ENCODE results near the gene PAX7. TPM values are rescaled to one million over a fixed set of nuclear protein-coding genes. Genes with fewer than 3 reads are reported as not detected.

The PAX7 gene
- total and polyA plus RNA-seq, 2 donors (not counting 1 experiment from before 2014, with no cell fraction given), result not detected

DNA sequence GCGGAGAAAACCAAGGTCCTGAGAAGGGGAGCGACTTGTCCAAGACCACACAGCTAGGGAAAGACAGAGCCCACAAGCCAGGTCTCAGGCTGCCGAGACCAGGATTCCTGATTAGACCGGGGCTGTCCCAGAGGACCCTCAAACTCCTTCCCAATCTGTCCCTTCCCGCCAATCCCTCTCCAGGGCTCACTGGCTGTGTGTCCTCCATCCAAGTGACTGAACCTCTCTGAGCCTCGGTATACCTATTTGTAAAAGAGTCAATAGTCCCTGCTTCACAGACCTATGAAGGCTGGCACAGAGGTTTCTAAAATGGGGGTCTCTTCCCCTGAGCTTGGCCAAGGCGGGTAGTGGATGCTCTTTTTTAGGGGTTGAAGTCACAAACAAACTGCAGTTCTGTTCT, 56.6 kb downstream of the PAX7 start:
- TF ChIP-seq EZH2 (IDR thresholded peaks at IDR 0.05; ENCODE audit: borderline replicate concordance, insufficient read depth, low read depth, low read length, poor library complexity, severe bottlenecking), result no peak
- TF ChIP-seq CTCF (IDR thresholded peaks at IDR 0.05), result no peak
- Mint-ChIP-seq H3K9me3 (ENCODE audit: insufficient read depth) (no peaks in the 10 kb centered on the region), H3K4me3 (no peak overlapping the region), H3K27ac (no peak overlapping the region), H3K4me1 (no peaks in the 10 kb centered on the region), H3K27me3 (peaks cover 12% of the 10 kb centered on the region)
- DNase-seq (no peak), ATAC-seq (ENCODE audit: low read depth) (no peak)
- Histone ChIP-seq H3K9ac (ENCODE audit: low read length) (no peak overlapping the region), H3K36me3 (replicated peaks in 1 of 2; ENCODE audit: control extremely low read depth in 1 of 2, control insufficient read depth in 1 of 2, extremely low read depth in 1 of 2, insufficient read depth in 2 of 2, low read length in 1 of 2) (no peaks in the 10 kb centered on the region), H3K4me1 (ENCODE audit: control insufficient read depth in 2 of 2, insufficient read depth in 2 of 2, low read length in 2 of 2) (no peaks in the 10 kb centered on the region), H3K27me3 (replicated peaks in 1 of 4; ENCODE audit: control extremely low read depth in 1 of 4, control insufficient read depth in 3 of 4, insufficient read depth in 4 of 4, low read length in 3 of 4) (peaks cover 0 to 9% (median 0%) of the 10 kb centered on the region in 4 experiments), H3K9me3 (ENCODE audit: control extremely low read depth in 1 of 3, control insufficient read depth in 2 of 3, insufficient read depth in 1 of 3, low read length in 2 of 3) (peaks cover 0 to 3% (median 0%) of the 10 kb centered on the region in 3 donors), H3K79me2 (ENCODE audit: control insufficient read depth, insufficient read depth, low read length) (no peaks in the 10 kb centered on the region), H3K4me3 (ENCODE audit: control extremely low read depth in 1 of 5, extremely low read depth in 1 of 5, insufficient read depth in 1 of 5, low read depth in 2 of 5, low read length in 4 of 5) (no peak overlapping the region), H4K20me1 (ENCODE audit: control insufficient read depth, insufficient read depth, low read length, poor library complexity, severe bottlenecking) (no peaks in the 10 kb centered on the region), H3K27ac (ENCODE audit: low read length in 2 of 2) (no peak overlapping the region), H3K4me2 (replicated peaks; ENCODE audit: low read depth, low read length, poor library complexity, severe bottlenecking) (no peak overlapping the region), H2AFZ (ENCODE audit: insufficient read depth, low read depth, low read length, poor library complexity, severe bottlenecking) (no peak overlapping the region)
- intact Hi-C loops (cut with micrococcal nuclease), result no loop called here
- CTCF ChIA-PET, result no interaction called here
- 93% methylated on average over 6 of the region's 7 CpGs for WGBS (ENCODE audit: insufficient coverage)
- POLR2A ChIA-PET, result no interaction called here

- ChIA-PET POLR2A (no interaction called here), CTCF (no interaction called here)
- WGBS (ENCODE audit: insufficient coverage), result 84% methylated on average over 15 of the region's 20 CpGs
- Histone ChIP-seq H3K4me2 (replicated peaks; ENCODE audit: low read depth, low read length, poor library complexity, severe bottlenecking) (no peak overlapping the region), H3K27ac (ENCODE audit: low read length in 2 of 2) (no peak overlapping the region), H3K4me3 (ENCODE audit: control extremely low read depth in 1 of 5, extremely low read depth in 1 of 5, insufficient read depth in 1 of 5, low read depth in 2 of 5, low read length in 4 of 5) (no peak overlapping the region), H2AFZ (ENCODE audit: insufficient read depth, low read depth, low read length, poor library complexity, severe bottlenecking) (no peak overlapping the region), H3K27me3 (replicated peaks in 1 of 4; ENCODE audit: control extremely low read depth in 1 of 4, control insufficient read depth in 3 of 4, insufficient read depth in 4 of 4, low read length in 3 of 4) (peaks cover 0 to 13% (median 0%) of the 10 kb centered on the region in 4 experiments), H3K36me3 (replicated peaks in 1 of 2; ENCODE audit: control extremely low read depth in 1 of 2, control insufficient read depth in 1 of 2, extremely low read depth in 1 of 2, insufficient read depth in 2 of 2, low read length in 1 of 2) (no peaks in the 10 kb centered on the region), H3K79me2 (ENCODE audit: control insufficient read depth, insufficient read depth, low read length) (no peaks in the 10 kb centered on the region), H4K20me1 (ENCODE audit: control insufficient read depth, insufficient read depth, low read length, poor library complexity, severe bottlenecking) (no peaks in the 10 kb centered on the region), H3K4me1 (ENCODE audit: control insufficient read depth in 2 of 2, insufficient read depth in 2 of 2, low read length in 2 of 2) (no peaks in the 10 kb centered on the region), H3K9ac (ENCODE audit: low read length) (no peak overlapping the region), H3K9me3 (ENCODE audit: control extremely low read depth in 1 of 3, control insufficient read depth in 2 of 3, insufficient read depth in 1 of 3, low read length in 2 of 3) (peaks cover 0 to 10% (median 0%) of the 10 kb centered on the region in 3 donors)
- no peak for DNase-seq
- Mint-ChIP-seq H3K4me3 (no peak overlapping the region), H3K27me3 (peaks cover 22% of the 10 kb centered on the region), H3K9me3 (ENCODE audit: insufficient read depth) (peaks cover 3% of the 10 kb centered on the region), H3K27ac (no peak overlapping the region), H3K4me1 (no peaks in the 10 kb centered on the region)
- TF ChIP-seq CTCF (IDR thresholded peaks at IDR 0.05) (no peak), EZH2 (IDR thresholded peaks at IDR 0.05; ENCODE audit: borderline replicate concordance, insufficient read depth, low read depth, low read length, poor library complexity, severe bottlenecking) (no peak)
- ATAC-seq (ENCODE audit: low read depth), result no peak
- intact Hi-C loops (cut with micrococcal nuclease), result no loop called here
Measured at GRCh38 chr1:18691648-18692047, 61.0 kb downstream of the PAX7 start.

Measured in B cell (primary cell).